ENCODE measurements around the gene SLCO3A1.

Gene SLCO3A1

GRCh38 chr15:92100751-92101150, 247.2 kb downstream of the SLCO3A1 start:
- no peak for DNase-seq (ENCODE audit: low read depth in 2 of 2)

- no peak for DNase-seq (ENCODE audit: low read depth in 2 of 2)
Measured at GRCh38 chr15:92101708-92102394, 248.3 kb downstream of the SLCO3A1 start.

GRCh38 chr15:92102395-92102755, 248.9 kb downstream of the SLCO3A1 start:
- no peak for DNase-seq (ENCODE audit: low read depth in 2 of 2)

GRCh38 chr15:92104072-92104471, 250.6 kb downstream of the SLCO3A1 start:
- DNase-seq (ENCODE audit: low read depth in 2 of 2) = no peak

GRCh38 chr15:92105611-92106010, 252.1 kb downstream of the SLCO3A1 start:
- no peak for DNase-seq (ENCODE audit: low read depth in 2 of 2)

- DNase-seq (ENCODE audit: low read depth in 2 of 2) = no peak
Measured at GRCh38 chr15:92107510-92107909, 254.0 kb downstream of the SLCO3A1 start.

- no peak for DNase-seq (ENCODE audit: low read depth in 2 of 2)
Measured at GRCh38 chr15:92109191-92109873, 255.8 kb downstream of the SLCO3A1 start.

- DNase-seq (ENCODE audit: low read depth in 2 of 2) = no peak
Measured at GRCh38 chr15:92111291-92111690, 257.8 kb downstream of the SLCO3A1 start.

GRCh38 chr15:92111751-92112150, 258.2 kb downstream of the SLCO3A1 start:
- DNase-seq (ENCODE audit: low read depth in 2 of 2) = no peak

- DNase-seq (ENCODE audit: low read depth in 2 of 2) = no peak
Measured at GRCh38 chr15:92112180-92112579, 258.7 kb downstream of the SLCO3A1 start.

GRCh38 chr15:92112711-92113110, 259.2 kb downstream of the SLCO3A1 start:
- DNase-seq (ENCODE audit: low read depth in 2 of 2) = no peak

- DNase-seq (ENCODE audit: low read depth in 2 of 2) = no peak
Measured at GRCh38 chr15:92113832-92114231, 260.3 kb downstream of the SLCO3A1 start.

GRCh38 chr15:92115834-92116233, 262.3 kb downstream of the SLCO3A1 start:
- no peak for DNase-seq (ENCODE audit: low read depth in 2 of 2)

GRCh38 chr15:92116330-92116729, 262.8 kb downstream of the SLCO3A1 start:
- no peak for DNase-seq (ENCODE audit: low read depth in 2 of 2)

- no peak for DNase-seq (ENCODE audit: low read depth in 2 of 2)
Measured at GRCh38 chr15:92117261-92117731, 263.8 kb downstream of the SLCO3A1 start.

GRCh38 chr15:92118162-92118935, 264.8 kb downstream of the SLCO3A1 start:
- DNase-seq (ENCODE audit: low read depth in 2 of 2) = no peak

GRCh38 chr15:92118936-92119325, 265.4 kb downstream of the SLCO3A1 start:
- DNase-seq (ENCODE audit: low read depth in 2 of 2) = no peak

GRCh38 chr15:92120094-92120795, 266.7 kb downstream of the SLCO3A1 start:
- DNase-seq (ENCODE audit: low read depth in 2 of 2) = no peak

GRCh38 chr15:92121047-92121446, 267.5 kb downstream of the SLCO3A1 start:
- no peak for DNase-seq (ENCODE audit: low read depth in 2 of 2)

- no peak for DNase-seq (ENCODE audit: low read depth in 2 of 2)
Measured at GRCh38 chr15:92122259-92122658, 268.8 kb downstream of the SLCO3A1 start.

- no peak for DNase-seq (ENCODE audit: low read depth in 2 of 2)
Measured at GRCh38 chr15:92123962-92124656, 270.6 kb downstream of the SLCO3A1 start.

- no peak for DNase-seq (ENCODE audit: low read depth in 2 of 2)
Measured at GRCh38 chr15:92124657-92125010, 271.1 kb downstream of the SLCO3A1 start.

All from stimulated activated CD4-positive, alpha-beta T cell treated with anti-CD3 and anti-CD28 coated beads, Interleukin-12 subunit alpha, Interleukin-12 subunit beta, amount 100 ng/mL, for 24 hours (primary cell).